GM12872 (cell line): ENCODE measurements around the gene THAP8.

Experiments
- CTCF ChIP-seq: IDR thresholded peaks from 3 replicates; pipeline ENCODE4 v1.5.1; 2011; ENCODE audit warnings: low read depth, mild to moderate bottlenecking, low read length, moderate library complexity; ENCODE audit not compliant: insufficient read depth

THAP8 gene, protein sequence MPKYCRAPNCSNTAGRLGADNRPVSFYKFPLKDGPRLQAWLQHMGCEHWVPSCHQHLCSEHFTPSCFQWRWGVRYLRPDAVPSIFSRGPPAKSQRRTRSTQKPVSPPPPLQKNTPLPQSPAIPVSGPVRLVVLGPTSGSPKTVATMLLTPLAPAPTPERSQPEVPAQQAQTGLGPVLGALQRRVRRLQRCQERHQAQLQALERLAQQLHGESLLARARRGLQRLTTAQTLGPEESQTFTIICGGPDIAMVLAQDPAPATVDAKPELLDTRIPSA

DNA sequence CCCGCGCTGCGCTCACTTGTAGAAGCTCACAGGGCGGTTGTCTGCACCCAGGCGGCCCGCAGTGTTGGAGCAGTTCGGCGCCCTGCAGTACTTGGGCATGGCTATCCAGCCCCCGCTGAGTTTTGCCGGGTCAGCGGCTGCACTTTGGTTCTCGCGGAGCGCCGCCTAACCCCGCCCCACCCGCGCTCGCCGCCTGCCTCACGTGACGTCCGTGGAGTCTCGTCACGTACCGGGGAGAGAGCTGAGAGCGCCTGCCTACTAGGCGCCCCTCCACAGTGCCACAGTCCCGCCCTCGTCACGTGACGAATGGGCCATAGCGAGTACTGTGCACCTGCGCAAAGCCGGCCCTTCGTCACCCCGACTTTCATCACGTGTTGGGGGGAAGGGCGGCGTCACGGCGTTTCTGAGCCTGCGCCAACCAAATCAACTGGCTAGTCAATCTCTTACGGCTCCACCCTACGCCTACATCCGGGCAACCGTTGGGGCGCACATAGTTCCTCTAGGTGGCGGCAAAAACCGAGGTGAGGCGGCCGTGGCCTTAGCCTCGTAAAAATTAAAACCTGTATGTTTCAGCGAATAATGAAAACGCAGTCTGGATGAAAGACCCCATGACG lies at the start of gene THAP8:
THAP8 (minus strand) TSS at position 167 of the 614 bp plus-strand sequence; CDS start at position 99, 68 bp downstream.
- peak; percentile 44 for TF ChIP-seq CTCF

GRCh38 chr19:36103040-36103626 lies 49.0 kb upstream of the THAP8 start:
- TF ChIP-seq CTCF: no peak

GRCh38 chr19:36101550-36102327 lies 47.7 kb upstream of the THAP8 start:
- no peak for TF ChIP-seq CTCF

- TF ChIP-seq CTCF: no peak
Observed at GRCh38 chr19:36100476-36100875, 46.4 kb upstream of the THAP8 start.

GRCh38 chr19:36099166-36099785 lies 45.2 kb upstream of the THAP8 start:
- TF ChIP-seq CTCF: no peak

- no peak for TF ChIP-seq CTCF
Observed at GRCh38 chr19:36097036-36097435, 43.0 kb upstream of the THAP8 start.

- no peak for TF ChIP-seq CTCF
Observed at GRCh38 chr19:36093687-36094086, 39.6 kb upstream of the THAP8 start.
